GM12865 (cell line): ENCODE measurements around the gene C1GALT1.
"Not testable (repeated sequence)": the region's sequence is repeated elsewhere in the genome, so short reads cannot be mapped to it uniquely, and the experiment has no call there.

ENCODE experiments used
- DNase-seq: peaks from one replicate; pipeline ENCODE4 v3.0.0; 2010; ENCODE audit warnings: low read depth
- H3K4me3 ChIP-seq: 2 replicates; pipeline ENCODE4 v1.5.1; 2011; ENCODE audit warnings: mild to moderate bottlenecking, low read depth, low read length, control low read depth
- TF ChIP-seq, protein P1 (sequence below): IDR thresholded peaks from 2 replicates; pipeline ENCODE4 v1.5.1; 2011; ENCODE audit warnings: low read length, control low read depth, low read depth, inconsistent platforms; ENCODE audit not compliant: insufficient read depth; ENCODE audit errors: missing control alignments

The C1GALT1 gene

DNA sequence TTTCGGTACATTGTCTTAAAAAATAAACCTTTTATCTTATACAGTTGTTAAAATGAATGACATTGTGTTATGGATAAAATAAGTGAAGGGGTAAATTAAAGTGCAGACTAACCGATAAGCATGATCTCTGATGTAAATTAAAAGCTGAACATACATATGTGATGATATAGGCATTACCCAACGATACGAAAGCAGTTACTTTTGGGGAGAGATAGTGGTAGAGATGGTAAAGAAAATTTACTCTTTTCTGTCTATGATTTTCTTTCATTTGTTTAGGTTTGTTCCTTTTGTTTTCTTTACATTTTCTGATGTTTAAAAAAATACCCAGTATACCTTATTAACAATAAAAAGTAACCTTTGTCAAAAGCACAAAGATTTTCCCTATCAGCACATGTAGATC is 6.4 kb downstream of the C1GALT1 start:
- no peak for DNase-seq
- H3K4me3 ChIP-seq, result no peak overlapping the region
- TF ChIP-seq, protein P1, sequence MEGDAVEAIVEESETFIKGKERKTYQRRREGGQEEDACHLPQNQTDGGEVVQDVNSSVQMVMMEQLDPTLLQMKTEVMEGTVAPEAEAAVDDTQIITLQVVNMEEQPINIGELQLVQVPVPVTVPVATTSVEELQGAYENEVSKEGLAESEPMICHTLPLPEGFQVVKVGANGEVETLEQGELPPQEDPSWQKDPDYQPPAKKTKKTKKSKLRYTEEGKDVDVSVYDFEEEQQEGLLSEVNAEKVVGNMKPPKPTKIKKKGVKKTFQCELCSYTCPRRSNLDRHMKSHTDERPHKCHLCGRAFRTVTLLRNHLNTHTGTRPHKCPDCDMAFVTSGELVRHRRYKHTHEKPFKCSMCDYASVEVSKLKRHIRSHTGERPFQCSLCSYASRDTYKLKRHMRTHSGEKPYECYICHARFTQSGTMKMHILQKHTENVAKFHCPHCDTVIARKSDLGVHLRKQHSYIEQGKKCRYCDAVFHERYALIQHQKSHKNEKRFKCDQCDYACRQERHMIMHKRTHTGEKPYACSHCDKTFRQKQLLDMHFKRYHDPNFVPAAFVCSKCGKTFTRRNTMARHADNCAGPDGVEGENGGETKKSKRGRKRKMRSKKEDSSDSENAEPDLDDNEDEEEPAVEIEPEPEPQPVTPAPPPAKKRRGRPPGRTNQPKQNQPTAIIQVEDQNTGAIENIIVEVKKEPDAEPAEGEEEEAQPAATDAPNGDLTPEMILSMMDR, result no peak

DNA sequence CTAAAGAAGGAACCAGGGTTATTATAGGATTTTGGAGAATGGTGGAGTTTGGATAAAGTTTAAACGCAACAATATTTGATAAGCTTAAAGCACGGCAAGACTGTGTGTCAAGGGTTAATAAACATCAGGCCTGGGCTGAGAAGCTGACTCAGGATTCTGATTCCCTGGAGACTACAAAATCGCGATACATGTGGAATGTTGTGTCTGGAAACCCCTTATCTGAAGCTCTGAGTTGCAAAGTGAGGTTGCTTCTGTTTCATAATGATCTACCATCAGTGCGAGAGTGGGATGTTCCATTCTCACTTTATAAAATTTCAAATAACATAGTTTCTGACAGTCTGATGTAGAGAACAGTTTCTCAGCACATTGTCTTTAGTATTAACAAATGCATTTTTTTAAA is 7.8 kb downstream of the C1GALT1 start:
- DNase-seq, result no peak
- TF ChIP-seq, protein P1, result no peak
- no peak overlapping the region for H3K4me3 ChIP-seq

DNA sequence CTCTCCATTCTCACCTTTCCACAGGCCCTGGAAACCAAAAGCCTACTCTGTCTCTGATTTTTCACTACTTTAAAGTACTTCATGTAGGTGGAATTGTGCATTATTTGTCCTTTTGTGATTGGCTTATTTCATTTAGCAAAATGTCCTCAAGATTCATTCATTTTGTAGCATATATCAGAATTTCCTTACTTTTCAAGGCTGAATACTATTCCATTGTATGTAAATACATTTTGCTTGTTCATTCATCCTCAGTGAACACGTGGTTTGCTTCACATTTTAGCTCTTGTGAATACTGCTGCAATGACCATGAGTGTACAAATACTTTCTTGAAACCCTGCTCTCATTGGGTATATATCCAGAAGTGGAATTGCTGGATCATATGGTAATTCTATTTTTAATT is 8.8 kb downstream of the C1GALT1 start:
- H3K4me3 ChIP-seq, result no peak overlapping the region
- TF ChIP-seq, protein P1, result no peak
- DNase-seq, result no peak

DNA sequence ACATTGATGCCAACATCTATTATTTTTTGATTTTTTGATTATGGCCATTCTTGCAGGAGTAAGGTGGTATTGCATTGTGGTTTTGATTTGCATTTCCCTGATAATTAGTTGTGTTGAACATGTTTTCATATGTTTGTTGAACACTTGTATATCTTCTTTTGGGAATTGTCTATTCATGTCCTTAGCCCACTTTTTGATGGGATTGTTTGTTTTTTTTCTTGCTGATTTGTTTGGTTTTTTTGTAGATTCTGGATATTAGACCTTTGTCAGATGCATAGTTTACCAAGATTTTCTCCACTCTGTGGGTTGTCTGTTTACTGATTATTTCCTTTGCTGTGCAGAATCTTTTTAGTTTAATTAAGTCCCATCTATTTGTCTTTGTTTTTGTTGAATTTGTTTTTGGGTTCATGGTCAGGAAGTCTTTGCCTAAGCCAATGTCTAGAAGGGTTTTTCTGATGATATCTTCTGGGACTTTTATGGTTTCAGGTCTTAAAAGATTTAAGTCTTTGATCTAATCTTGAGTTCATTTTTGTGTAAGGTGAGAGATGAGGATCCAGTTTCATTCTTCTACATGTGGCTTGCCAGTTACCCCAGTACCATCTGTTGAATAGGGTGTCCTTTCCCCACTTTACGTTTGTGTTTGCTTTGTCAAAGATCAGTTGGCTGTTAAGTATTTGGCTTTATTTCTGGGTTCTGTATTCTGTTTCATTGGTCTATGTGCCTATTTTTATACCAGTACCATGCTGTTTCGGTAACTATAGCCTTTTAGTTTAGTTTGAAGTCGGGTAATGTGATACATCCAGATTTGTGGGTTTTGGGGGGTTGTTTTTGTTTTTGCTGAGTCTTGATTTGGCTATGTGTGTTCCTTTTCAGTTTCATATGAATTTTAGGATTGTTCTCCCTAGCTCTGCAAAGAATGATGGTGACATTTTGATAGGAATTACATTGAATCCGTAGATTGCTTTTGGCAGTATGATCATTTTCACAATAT is 10.7 kb downstream of the C1GALT1 start:
- H3K4me3 ChIP-seq, result not testable (repeated sequence)

DNA sequence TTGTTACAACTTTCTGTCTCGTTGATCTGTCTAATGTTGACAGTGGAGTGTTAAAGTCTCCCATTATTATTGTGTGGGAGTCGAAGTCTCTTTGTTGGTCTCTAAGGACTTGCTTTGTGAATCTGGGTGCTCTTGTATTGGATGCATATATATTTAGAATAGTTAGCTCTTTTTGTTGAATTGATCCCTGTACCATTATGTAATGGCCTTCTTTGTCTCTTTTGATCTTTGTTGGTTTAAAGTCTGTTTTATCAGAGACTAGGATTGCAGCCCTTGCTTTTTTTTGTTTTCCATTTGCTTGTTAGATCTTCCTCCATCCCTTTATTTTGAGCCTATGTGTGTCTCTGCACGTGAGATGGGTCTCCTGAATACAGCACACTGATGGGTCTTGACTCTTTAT is 17.2 kb downstream of the C1GALT1 start:
- DNase-seq, H3K4me3 ChIP-seq: not testable (repeated sequence)

More for the DNA sequence above, 10.7 kb downstream of the C1GALT1 start:
- peak; percentile 36 for DNase-seq

DNA sequence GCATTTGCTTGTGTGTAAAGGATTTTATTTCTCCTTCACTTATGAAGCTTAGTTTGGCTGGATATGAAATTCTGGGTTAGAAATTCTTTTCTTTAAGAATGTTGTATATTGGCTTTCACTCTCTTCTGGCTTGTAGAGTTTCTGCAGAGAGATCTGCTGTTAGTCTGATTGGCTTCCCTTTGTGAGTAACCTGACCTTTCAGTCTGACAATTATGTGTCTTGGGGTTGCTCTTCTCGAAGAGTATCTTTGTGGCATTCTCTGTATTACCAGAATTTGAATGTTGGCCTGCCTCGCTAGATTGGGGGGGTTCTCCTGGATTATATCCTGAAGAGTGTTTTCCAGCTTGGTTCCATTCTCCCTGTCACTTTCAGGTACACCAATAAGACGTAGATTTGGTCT is 17.9 kb downstream of the C1GALT1 start:
- not testable (repeated sequence) for DNase-seq, H3K4me3 ChIP-seq

DNA sequence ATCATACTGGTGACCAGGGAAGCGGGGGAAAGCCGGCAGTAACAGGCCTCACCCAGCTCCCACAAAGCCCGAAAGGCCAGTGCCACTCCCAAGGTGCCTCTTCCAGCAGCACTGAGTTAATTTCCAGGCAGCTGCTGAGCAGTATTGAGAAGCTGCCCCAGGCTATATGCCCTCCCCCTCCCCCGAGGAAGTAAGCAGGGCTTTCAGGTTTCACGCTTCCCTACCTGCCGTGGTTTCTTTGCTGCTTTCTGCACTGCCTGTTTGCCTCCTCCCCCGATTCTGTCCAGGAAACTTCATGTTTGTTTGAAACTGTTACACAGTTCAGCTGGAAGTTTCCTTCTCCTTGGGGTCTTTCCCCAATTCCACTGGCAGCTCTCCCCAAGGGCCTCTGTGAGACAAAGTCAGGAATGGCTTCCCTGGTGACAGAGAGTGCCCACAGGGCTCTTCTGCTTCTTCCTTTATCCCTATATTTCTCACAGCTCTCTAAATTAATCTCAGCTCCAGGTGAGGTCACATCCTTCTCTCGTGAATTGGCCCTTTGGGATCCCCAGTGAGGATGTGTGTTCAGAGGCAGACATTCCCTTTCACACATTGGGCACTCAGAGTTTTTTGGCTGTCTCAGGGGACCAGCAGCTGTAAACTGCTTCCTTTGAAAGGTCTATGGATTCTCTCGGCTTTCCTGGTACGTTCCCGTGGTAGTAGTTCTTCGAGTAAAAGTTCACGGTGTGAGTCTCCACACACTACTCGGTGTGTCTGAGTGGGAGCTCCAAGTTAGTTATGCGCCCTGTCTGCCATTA is 19.4 kb downstream of the C1GALT1 start:
- TF ChIP-seq, protein P1, result no peak
- H3K4me3 ChIP-seq, result peak overlapping the region; percentile 44
- DNase-seq, result peak; percentile 85

DNA sequence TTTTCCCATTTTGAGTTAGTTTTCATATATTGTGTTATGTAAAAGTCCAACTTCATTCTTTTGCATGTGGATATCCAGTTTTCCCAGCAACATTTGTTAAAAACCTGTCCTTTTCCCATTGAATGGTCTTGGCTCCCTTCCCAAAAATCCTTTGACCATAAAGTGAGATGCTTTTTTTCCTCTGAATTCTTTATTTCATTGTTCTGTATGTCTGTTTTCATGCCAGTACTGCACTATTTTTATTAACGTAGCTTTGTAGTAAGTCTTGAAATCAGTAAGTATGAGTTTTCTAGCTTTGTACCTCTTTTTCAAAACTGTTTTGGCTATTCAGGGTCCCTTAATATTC is 20.0 kb downstream of the C1GALT1 start:
- no peak overlapping the region for H3K4me3 ChIP-seq
- no peak for DNase-seq
- TF ChIP-seq, protein P1, result no peak
